IPS DF 19.7 (cell line): ENCODE results near the gene KRTAP10-9.
"Not testable (repeated sequence)": the region's sequence is repeated elsewhere in the genome, so short reads cannot be mapped to it uniquely, and the experiment has no call there.

Experiments
- DNase-seq: peaks from one replicate; pipeline ENCODE4 v3.0.0-alpha.2; 2013; ENCODE audit warnings: low read depth, low spot score

Gene KRTAP10-9

DNA sequence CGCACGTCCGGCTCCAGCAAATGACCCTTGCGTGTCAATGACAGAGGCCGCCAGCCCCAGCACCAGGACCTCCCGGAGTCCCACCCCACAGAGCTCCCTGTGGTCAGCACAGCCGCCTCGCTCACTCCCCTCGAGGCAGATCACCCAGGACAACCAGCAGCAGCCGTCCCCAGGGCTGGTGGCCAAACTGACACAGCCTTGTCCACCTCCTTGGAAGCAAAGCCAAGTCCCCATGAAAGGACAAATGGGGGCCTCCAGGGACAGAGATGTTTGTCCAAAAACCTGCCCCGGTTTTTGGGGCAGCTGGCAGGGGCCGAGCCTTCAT is 12.4 kb downstream of the KRTAP10-9 start:
- no peak for DNase-seq

DNA sequence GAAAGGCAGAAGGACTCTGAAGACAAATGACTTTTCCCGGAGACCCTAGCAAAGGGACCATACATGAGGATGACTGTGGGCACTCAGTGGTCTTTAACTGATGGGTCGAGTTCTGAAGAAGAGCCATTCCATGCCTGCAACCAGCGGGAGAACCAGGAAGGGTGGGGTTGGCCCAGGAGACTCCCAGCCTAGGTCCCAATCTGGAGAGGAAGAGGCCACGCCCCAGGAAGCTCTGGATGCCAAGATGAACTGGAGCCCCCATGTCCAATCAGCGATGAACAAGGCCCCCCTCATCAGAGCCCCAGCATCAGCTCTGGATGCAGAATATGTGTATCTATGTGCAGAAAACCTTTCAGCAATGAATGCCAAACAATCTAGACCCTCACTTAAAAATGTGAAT is 13.9 kb downstream of the KRTAP10-9 start:
- DNase-seq: no peak

DNA sequence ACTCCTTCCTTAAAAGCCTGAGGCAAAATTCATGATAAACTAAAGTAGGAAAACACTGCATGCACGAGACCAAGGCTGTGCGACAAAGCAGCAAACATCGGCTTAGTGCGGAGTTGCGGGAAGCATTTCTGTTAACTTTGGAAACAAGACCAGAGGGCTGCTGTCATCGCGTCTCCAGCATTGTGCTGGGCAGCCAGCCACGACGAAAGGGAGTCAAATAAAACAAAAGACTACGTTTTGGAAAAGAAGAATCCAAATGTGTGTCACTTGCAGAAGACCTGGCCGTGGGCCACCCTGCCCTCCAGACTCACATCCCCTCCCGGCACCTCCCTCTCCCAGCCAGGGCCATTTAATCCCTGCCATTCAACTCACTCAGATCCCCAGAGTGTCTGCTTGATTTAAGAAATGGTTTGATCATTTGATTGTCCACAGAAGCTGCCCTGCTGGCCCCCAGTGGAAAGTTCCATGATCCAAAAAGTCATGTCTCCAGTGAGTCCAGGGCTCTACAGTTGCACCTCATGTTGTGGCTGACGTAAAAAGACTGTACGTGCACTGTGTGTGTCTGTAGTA is 16.9 kb downstream of the KRTAP10-9 start:
- no peak for DNase-seq

DNA sequence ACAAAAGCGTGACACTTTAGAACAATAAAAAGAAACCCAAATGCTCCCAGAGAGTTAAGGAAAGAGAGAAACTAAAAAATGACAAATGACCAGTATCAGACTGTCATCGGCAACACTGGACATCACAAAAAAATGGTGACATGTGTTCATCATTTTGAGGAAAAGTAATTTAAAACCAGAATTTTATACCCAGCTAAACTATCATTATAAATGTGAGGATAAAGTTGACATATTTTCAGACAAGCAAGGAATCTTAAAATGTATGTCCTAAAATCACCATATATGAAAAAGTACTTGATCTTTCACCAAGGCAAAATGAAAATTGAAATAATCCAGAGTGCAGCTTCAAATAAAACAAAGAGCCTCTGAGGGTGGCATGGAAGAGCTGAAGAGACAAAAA is 18.0 kb downstream of the KRTAP10-9 start:
- no peak for DNase-seq

DNA sequence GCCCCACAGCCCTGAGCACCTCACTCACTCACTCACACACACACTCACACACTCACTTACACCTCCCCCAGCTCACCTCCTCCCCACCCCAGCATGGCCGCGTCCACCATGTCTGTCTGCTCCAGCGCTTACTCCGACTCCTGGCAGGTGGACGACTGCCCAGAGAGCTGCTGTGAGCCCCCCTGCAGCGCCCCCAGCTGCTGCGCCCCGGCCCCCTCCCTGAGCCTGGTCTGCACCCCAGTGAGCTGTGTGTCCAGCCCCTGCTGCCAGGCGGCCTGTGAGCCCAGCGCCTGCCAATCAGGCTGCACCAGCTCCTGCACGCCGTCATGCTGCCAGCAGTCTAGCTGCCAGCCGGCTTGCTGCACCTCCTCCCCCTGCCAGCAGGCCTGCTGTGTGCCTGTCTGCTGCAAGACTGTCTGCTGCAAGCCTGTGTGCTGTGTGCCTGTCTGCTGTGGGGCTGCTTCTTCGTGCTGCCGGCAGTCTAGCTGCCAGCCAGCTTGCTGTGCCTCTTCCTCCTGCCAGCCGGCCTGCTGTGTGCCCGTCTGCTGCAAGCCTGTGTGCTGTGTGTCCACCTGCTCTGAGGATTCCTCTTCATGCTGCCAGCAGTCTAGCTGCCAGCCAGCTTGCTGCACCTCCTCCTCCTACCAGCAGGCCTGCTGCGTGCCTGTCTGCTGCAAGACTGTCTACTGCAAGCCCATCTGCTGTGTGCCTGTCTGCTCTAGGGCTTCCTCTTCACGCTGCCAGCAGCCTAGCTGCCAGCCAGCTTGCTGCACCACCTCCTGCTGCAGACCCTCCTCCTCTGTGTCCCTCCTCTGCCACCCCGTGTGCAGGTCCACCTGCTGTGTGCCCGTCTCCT is 19.7 kb downstream of the KRTAP10-9 start, which contains the start of gene KRTAP10-11:
Gene KRTAP10-11, plus strand, starts transcription at position 49 of the 856 bp plus-strand sequence. Its CDS starts 45 bp downstream, at position 94.
- DNase-seq: not testable (repeated sequence)

DNA sequence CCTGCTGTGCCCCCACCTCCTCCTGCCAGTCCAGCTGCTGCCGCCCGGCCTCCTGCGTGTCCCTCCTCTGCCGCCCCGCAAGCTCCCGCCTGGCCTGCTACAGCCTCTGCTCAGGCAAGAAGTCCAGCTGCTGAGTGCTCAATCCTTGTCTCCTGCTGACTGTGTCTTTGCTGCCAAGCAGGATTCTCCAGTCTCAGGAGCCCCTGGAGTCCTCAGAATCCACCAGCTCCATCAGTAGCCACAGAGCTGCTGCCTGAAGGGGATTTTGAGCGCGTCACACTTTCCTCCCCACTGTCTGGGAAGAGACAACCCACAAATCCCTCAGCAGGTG is 20.3 kb downstream of the KRTAP10-9 start:
- no peak for DNase-seq

DNA sequence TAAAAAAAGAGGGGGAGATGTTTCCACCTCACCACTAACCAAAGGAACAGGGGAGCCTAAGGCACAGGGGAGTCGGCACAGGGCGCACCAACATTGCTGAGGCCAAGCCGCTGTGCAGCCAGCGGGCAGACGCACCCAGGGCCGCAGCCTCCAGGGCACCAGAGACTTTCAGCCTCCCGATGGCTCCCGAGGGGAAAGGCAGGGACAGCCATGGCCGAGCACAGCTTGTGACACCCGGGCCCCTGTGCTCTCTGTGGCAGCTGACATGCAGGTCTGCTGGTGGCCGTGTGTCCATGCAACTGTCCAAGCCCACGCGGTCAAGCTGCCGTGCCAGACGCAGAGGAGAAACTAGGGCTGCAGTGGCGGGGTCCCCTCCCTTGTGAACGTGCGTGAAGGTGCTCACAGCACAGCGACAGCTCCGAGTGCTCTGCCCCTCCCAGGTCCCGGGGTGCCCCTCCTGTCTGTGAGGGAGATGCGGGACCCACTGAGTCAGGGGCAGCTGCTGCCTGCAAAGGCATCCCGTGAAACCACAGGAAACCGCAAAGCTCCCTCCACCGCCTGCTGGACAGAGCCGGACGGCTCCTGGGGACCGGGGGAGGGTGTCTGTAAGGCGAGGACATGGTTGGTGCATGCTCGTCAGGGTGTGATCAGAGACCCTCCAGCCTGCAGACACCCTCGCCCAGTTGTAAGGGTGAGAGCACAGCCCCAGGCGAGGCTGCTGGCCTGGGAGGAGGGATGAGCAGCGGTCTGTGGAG is 21.8 kb downstream of the KRTAP10-9 start:
- no peak for DNase-seq

DNA sequence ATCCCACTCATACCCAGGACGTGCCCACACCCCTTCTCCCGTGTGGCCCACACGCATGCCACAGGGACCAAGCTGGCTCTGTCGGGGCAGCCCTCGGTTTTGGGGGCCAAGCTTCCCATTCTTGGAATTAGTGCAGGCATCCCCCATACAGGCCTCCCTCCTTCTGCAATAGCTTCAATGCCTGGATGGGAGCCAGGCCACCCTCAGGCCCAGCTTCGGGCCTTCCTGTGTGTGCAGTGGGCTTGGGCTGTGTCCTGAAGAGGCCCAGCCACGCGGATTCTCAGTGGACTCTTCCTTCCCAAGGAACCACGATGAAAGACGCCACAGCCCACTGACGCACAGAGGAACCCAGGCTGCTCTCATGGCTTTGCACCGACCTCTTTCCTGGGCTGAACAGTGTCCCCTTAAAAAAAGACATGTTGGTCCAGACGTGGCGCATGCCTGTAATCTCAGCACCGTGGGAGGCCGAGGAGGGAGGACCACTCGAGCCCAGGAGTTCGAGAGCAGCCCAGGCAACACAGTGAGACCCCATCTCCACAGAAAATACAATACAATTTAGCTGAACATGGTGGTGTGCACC is 22.7 kb downstream of the KRTAP10-9 start:
- no peak for DNase-seq

DNA sequence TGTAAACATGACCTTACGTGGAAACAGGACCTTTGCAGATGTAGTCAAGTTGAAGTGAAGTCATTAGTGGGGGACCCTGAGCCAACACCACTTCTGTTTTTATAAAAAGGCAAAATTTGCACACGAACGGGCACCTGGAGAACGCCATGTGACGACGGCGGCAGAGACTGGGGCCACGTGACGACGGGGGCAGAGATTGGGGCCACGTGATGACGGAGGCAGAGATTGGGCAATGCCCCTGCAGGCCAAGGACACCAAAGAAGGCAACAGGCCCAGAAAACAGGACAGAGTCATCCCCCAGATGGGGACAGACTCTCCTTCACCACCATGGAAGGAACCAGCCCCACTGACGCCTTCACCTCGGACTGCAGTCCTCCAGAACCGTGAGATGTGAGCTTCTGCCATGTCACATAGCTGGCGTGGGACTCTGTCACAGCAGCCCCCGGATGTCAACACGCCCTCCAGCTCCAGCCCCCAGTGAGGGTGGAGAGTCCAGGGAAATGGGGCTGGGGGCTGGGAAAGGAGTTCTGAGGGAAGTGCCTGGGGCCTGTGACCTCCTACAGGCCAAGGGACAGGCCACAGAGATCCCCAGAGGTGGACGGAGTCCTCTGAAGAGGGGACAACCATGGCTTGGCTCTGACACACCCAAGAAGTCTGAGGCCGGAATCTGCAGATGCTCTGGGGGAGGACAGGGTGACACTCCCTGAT is 23.5 kb downstream of the KRTAP10-9 start:
- no peak for DNase-seq

DNA sequence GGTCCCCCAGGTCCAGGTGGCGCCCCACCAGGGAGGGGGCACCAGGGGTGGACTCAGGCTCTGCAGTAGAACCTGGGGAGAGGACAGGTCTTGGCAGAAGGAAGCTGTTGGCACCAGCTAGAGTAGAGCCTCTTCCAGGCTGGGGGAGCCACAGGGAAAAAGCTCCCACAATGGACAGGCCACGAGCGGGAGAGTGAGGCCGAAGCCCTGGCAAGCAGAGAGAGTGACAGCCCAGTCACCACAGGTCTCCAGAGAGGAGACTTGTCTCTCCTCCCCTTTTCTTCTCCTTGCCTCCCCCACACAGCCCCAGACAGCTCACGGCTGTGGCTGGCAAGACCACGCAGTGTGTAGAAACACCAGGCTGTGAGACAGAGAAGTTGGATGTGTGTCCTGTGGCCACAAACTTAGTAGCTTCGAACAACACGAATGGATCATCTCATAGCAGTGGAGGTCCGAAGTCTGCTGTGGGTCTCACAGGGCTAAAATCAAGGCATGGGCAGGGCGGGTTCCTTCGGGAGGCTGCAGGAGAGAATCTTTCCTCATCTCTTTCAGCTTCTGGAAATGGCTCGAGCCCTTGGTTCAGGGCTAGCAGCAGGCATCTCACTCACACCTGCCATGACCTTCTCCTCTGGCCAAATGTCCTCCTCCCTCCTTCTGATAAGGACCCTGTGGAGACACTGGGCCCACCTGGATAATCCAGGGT is 24.2 kb downstream of the KRTAP10-9 start:
- no peak for DNase-seq

DNA sequence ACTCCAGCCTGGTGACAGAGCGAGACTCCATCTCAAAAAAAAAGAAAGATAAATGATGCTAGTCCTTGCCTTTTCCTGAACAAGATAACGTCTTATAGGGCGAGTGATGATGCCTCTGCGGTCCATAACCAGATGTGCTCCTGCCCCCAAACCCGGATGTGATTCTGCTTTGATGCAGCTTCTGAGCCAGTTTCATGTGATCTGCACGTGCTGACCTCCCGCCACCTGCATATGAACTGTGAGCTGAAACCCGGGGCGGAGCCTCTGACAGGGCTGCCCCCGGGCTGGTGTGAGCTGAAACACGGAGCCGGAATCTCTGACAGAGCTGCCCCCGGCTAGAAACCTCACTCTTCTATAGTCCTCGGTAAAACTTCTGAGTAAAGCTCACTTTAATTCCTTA is 26.2 kb downstream of the KRTAP10-9 start:
- no peak for DNase-seq

DNA sequence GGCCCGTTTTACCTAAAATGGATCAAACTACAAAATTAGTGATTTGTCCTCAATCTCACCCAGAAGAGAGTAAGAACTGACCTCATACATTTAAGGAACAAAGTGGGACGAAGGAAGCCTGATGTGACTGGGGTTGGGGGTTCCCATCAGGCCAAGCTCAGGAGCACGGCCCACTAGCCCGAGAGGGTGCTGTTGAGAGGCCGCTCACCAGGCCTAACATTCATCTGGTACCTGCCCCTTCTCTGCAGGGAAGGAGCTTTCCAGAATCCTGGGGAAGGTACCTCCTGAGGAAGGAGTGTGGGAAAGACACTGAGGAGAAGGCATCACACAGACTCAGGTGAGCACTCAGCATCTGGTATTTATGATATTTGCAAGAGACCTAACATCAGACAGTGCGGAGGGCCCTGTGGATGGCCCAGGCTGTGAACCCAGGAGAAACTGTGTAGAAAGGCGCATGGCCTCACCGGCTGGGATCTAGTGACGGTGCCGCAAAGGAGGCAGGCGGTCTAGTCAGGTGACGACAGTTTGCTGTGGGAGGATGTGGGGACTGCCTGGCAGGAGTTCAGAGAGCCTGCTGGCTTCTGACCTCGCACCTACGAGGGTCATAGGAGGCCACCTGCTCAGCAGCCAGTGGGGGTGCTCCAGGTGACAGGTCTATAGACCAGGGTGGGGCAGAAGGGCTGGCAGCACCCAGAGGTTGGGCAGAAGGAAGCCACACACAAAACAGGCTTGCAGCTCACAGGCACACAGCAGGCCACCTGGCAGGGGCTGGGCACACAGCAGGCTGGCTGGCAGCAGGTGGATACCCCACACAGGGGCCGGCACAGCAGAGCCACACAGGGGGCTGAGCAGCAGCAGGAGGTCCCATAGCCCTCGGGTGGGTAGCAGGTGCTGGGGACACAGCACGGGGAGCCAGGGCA is 27.0 kb downstream of the KRTAP10-9 start:
- no peak for DNase-seq

DNA sequence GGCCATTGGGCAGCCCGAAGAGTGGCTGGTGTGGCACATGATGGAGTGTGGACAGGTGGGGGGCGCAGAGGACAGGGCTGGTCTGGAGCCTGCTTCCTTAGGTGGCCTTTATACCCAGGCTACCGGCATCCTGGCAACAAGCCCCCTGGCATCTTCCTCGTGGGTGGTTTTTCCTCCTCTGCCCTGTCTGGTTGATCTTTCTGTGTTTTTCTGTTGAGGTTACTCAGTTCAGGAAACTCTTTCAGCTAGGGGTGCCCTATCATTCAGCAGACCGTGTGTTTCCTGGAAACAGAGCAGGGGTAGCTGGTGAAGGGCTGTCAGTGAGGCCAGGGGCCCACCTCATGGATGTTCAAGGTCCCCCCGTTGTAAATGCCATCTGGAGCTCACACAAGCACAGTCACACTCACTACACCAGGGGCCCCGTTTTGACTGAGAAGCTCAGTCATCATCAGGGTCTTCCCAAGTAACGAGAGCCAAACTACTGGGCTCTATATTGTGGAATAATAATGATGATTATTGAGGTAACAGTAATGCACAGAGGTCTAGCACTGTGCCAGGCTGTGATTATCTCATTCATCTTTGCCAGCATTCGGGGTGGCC is 27.8 kb downstream of the KRTAP10-9 start, which contains the start of gene KRTAP12-4:
Gene KRTAP12-4, minus strand, starts transcription at position 84 of the 600 bp plus-strand sequence. Its CDS starts 45 bp downstream, at position 39.
- DNase-seq: no peak

DNA sequence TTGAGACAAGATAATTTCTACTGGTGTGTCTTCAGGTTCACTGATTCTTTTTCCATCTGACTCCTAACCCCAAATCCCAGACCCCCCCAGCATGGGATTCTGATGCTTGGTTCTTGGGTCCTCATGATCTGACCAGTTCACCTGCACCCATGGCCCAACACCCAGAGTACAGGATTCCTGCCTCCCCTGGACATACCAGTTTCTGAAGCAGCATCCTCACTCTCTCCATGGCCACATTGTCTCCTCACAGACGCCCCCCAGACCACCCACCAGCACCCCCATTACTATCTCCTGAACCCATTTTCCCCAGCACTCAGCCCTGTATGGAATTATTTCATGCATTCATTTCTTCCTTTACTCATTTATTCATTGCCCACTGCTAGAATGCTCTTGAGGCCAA is 30.0 kb downstream of the KRTAP10-9 start:
- no peak for DNase-seq

DNA sequence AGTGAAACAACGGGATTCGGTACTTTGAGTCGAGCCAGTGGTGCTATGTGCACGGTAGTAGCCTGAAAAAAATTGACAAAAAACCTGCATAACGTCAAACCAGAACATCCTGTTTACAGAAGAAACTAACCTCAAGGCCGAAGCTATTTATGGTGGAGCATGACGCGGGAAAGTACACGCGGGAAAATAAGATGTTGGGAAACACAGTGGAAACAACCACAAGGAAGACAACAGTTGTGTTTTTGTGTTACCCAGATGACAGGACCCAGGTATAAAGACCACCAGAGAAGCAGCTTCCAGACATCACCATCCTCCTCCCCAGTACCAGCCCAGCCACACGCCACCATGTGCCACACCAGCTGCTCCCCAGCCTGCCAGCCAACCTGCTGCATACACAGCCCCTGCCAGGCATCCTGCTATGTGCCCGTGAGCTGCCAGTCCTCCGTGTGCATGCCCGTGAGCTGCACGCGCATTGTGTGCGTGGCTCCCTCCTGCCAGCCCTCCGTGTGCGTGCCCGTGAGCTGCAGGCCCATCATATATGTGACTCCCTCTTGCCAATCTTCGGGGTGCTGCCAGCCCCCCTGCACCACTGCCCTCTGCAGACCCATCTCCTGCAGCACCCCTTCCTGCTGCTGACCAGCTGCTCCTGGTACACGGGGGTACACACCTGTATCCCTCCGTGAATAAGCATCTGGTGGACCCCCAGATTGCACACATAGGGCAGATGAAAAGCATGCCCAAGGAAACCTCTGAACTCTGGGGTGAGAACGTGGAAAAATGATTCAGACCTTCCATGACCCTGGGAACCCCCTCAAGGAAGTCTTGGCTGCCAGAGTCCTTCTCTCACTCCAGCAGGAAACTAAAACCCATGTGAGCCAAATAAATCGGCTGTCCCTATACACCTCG is 31.0 kb downstream of the KRTAP10-9 start, which contains the start of gene KRTAP12-3:
Gene KRTAP12-3, plus strand, starts transcription at position 298 of the 906 bp plus-strand sequence. Its CDS starts 48 bp downstream, at position 346.
- no peak for DNase-seq

DNA sequence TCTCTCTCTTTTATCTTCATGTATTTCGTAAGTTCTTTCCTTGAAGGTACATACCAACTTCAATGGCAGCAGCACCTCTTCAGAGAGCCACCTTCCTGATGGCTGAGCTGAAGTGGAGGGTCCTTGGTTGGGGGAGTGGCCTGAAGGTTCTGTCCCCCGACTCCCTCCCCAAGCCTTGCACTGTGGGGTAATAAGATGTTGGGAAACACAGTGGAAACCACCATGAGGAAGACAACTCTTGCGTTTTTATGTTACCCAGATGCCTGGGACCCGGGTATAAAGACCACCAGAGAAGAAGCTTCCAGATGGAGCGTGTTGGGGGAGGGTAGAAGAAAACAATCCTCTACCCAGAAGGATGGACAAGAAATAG is 31.6 kb downstream of the KRTAP10-9 start:
- DNase-seq: no peak

DNA sequence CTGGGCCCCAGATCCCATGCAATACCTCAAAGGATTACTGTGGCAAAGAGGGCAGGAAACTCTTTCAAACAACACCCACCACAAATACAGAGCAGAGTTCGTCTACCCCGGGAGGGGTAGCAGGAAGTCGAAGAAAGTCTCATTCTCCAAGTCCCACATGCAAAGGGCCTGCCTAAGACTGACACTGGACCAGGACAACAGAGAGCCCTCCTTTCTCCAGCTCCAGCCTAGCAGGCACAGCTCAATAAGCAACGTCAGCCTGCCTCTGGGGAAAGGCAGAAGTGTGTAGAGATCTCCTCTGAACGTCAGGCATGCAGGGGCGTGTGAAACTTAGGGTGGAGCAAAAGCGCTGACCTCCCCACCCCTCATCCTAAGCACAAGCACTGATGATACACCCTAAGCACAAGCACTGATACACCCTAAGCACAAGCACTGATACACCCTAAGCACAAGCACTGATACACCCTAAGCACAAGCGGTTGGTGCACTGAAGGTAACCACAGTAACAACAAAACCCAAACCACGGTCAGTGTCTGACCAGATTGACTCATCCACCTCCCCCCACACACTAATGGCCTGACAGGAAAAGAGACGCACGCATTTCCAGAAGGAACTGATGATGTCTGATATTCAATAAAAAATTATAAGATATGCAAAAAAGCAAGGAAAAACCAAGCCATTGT is 32.2 kb downstream of the KRTAP10-9 start:
- DNase-seq: no peak

DNA sequence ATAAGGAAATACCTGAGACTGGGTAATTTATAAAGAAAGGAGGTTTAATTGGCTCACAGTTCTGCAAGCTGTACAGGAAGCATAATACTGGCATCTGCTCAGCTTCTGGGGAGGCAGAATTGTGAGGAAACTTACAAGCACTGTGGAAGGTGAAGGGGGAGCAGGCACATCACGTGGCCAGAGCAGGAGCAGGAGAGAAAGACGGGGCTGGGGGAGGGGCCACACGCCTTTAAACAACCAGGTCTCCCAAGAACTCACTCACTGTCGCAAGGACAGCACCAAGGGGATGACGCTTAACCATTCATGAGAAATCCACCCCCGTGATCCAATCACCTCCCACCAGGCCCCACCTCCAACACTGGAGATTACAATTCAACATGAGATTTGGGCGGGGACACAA is 34.7 kb downstream of the KRTAP10-9 start:
- DNase-seq: peak; percentile 30
